TTC549 (cell line): ENCODE data around the gene MYLK.

Experiments used
- FAIRE-seq: peaks from 2 replicates; lab custom pipeline; 2012; peaks lifted over from hg19 to GRCh38; lab: Jason Lieb, UNC

MYLK gene

DNA sequence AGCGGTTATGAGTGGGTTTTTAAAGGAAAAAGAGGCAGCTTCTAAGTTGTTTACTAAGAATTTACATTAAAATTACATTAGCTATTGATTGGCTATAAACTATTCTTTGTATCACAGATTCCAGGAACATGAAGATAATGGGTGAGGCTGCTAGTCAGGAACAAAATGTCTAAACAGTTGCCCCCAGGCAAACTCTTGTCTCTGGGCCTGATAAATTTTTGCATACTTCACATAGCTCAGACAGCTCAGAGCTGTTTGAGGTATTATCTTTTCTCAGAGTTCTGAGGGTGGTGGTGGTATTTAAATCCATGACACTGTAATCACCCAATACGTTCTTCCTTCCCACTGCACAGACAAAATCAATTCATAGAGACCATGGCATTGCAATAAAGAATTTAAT, 297.2 kb downstream of the MYLK start:
- no peak for FAIRE-seq

DNA sequence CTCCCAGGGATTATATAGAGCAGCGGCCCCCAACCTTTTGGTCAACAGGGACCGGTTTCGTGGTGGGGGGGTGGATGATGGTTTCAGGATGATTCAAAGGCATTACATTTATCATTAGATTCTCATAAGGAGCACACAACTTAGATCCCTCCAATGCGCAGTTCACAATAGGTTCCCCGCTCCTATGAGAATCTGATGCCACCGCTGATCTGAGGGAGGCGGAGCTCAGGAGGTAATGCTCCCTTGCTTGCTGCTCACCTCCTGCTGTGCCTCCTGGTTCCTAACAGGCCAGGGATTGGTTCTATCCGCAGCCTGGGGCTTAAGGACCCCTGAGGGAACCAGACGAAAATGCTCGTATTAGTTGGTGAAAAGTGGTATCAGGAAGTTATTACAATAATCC, 298.0 kb downstream of the MYLK start:
- FAIRE-seq = no peak

DNA sequence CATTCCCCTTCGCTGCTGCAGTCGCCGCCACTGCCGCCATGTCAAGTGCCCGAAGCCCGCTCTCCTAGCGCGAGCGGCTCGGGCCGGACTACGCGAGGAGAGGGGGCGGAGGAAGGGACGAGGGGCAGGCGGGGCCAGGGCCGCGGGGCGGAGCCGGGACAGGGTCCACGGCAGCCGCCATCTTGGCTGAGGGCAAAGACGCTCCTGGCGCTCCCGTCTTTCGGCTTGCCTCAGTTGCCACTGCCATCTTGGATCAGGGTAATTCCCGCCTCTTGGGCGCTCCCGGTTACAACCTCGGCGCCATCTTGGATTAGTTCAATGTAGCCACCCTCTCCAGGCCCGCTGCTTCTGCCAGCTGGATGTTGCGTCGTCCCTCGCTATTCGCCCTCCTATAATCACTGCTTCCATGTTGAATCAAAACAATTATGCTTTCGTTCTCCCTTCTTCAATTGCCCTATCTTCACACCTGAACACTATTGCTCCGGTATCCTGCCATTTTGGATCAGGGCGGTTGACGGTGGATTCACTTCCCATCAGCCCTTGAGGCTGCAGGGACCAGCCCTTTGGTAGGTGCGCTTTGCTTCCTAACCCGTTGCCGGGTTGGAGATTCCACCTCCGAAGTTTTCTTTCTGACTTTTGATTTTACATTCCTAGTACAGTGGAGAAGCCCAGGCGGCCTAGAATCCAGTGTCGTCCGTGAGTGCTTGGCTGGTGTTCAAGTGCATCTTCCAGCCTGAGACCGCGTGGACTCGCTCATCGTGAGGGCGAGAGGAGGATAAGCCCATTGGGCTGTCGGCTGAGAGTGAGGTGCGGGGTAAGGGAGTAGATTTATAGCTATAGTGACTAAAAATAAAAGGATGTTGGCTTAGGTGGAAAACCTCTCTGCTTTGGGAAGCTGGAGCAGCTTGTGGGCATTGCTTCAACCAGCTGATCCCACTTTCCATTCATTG, 298.9 kb downstream of the MYLK start, which contains the start of gene HACD2:
Gene HACD2, minus strand, starts transcription at position 66 of the 950 bp plus-strand sequence. Its CDS starts 26 bp downstream, at position 40.
- FAIRE-seq = peak; percentile 57

DNA sequence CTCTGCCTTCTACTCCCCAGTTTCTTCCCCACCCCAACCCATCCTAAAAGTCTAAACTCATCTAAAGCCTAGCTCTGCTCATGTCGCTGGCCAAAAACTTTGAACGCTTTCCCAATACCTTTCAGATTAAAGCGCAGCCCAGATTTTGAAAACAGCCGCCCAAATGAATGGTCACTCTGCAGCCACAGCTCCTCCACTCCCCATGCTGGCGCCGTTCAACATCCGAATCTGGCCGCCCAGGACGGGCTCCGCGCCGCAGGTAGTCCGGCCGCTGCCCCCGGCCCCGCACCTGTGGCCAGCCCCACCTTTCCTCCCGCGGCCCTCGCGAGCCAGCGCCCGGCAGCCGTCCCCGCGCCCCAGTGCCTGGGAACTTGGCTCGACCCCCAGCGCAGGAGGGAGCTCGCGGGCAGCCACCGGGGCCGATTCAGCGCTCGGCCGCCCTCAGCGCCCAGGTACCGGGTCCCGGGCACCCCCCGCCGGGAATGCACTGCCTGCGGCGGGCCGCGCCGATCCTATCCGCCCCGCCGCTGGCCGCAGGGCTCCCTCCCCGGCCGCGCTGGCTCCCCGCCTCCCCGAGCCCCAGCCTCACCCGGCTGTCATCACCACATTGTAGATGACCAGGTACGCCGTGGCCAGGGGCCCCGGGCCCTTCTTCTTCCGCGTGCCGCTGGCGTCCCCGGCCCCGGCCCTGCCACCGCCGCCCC, 299.7 kb downstream of the MYLK start:
- FAIRE-seq = no peak

DNA sequence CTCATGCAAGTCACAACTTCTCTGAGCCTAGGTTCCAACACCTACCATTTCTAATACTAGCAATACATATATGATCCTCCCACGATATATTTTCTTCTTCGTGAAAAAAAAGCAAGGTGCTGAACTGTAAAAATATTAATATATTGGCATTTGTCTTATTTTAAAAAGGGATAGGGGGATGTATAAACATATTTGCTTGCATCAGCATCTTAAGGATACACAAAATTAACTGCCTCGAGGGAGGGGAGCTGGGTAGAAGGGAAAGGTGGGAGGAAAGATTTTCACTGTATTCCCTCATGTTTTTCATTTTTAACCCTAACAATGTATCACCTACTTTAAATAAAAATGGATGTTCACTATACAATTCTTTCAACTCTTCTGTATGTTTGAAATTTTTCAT, 300.6 kb downstream of the MYLK start:
- FAIRE-seq = no peak

GRCh38 chr3:123582315-123582714, 301.8 kb downstream of the MYLK start:
- no peak for FAIRE-seq

GRCh38 chr3:123576122-123576521, 308.0 kb downstream of the MYLK start:
- no peak for FAIRE-seq

DNA sequence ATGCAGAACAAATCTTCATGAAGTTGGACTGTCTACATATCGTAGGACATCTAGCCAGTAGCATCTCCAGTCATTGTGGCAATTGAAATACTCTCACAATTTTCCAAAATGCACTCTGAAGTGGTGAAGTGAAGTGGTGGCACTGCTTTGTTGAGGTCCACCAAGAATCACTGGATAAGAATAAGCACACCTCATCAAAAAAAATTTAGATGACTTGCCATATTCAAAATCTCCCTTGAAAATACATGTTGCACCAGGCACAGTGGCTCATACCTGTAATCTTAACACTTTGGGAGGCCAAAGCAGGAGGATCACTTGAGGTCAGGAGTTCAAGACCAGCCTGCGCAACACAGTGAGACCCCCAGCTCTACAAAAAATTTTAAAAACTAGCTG, 312.2 kb downstream of the MYLK start:
- no peak for FAIRE-seq

- no peak for FAIRE-seq
Measured at GRCh38 chr3:123571264-123571972, 312.7 kb downstream of the MYLK start.

DNA sequence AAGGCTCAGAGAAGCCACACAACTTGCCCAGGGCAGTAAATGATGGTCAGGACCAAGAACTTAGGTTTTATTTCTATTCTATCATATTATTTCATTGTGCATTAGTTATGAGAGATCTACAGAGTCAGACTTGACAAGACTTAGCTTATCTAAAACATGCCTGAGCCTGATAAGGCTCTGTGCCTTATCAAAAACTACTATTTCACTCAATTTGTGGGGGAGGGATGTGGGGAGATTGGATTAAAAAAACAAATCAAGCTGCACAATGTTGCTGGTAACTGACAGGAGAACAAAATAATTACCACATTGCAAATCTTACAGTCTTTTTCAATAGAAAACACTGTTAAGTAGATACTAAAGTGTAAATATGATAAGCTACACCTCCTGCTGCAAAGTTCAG, 315.3 kb downstream of the MYLK start:
- no peak for FAIRE-seq

DNA sequence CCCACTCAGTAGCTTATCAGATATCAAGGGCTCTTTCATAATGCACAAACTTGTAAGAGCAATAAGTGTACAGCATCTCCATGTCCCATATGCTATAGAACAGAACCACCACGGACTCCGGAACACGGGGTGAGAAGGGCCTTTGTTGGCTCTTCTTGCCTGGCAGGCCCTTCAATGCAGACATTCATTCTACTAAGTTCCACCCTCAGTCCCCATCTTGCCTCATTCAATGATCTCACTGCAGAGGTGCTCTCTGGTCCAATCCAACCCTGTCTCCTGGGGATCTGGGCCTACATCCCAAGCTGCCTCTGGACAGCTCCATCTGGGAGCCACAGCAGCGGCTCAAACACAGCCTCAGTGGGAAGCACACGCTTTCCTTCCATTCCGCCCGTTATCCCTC, 316.1 kb downstream of the MYLK start:
- no peak for FAIRE-seq

DNA sequence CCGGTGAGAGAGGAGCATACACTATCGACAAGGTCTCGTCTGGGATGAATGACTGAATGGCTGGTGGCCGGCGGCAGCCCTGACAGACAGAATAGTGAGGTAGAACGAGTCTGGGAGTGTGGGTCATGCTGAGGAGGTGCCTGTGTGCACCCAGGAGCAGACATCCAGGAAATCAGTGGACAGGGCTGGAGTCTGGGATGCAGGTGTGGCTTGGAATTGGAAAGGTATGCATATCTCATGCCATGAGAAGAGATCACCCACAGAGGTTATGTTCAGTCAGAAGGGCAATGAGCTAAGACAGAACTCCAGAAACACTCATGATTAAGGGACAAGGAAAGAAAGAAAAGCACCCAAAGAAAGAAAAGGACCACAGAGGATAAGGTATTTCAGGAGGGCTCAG, 320.1 kb downstream of the MYLK start:
- FAIRE-seq = no peak

DNA sequence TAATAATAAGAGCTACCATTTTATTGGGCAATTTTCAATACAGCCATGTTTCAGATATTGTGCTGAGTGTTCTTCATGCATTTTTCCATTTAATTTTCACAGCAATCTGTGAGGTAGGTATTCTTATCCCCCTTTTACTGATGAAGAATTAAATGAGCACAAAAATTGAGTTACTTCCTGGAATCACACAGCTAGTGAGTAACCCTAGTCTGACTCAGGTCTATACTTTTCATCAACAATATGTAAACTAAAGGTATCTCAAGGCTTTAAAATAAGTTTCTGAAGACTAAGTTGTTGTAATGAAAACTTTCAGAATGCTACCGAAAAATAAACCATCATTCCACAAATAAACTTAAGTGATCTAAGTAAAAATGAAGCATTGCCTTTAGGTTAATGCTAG, 321.6 kb downstream of the MYLK start:
- no peak for FAIRE-seq

DNA sequence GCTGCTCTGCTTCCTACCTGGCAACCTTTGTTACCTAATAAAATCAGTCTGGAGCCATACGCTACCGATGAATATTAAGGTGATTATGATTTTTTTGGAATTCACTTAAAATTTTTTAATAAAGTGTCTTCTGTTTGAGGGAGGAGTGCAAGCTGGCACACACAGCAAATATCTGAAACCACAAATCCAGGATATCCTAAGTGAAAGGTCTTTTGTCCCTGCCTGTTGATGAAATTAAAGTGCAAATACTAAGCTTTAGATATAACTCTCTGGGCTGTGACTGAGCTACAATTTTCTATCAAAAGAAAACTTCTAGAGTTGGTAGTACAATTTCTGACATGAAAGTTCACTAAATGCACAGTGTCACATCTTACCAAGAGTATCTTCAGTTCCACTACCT, 322.9 kb downstream of the MYLK start:
- no peak for FAIRE-seq
